Stomach (tissue), 4 donors: ENCODE data around the gene MFAP5.

Experiments used
- EP300 ChIP-seq: sonication (generic); formaldehyde crosslinking; IDR thresholded peaks from one replicate; pipeline ENCODE4 v1.6.1; 2017; ENCODE audit warnings: antibody characterized with exemption
- POLR2A ChIP-seq, 4 donors: fragments of 450-650 bp; IDR thresholded peaks; one replicate each; pipeline ENCODE4 v1.6.1; 2016; ENCODE audit warnings: antibody characterized with exemption in 4 of 4, control low read depth in 2 of 4, mild to moderate bottlenecking in 1 of 4, moderate library complexity in 1 of 4
- TF ChIP-seq, protein P1 (sequence below), 7 experiments: fragments of 450-650 bp in 4 of 7; fragments of 200-600 bp in 3 of 7; sonication (generic) in 3 of 7; IDR thresholded peaks; one replicate each; pipeline ENCODE4 v1.5.1; 2016 to 2019; ENCODE audit warnings: antibody characterized with exemption in 7 of 7, control low read depth in 2 of 7, mild to moderate bottlenecking in 1 of 7

GRCh38 chr12:8681129-8681884, 18.7 kb upstream of the MFAP5 start:
- TF ChIP-seq, protein P1, sequence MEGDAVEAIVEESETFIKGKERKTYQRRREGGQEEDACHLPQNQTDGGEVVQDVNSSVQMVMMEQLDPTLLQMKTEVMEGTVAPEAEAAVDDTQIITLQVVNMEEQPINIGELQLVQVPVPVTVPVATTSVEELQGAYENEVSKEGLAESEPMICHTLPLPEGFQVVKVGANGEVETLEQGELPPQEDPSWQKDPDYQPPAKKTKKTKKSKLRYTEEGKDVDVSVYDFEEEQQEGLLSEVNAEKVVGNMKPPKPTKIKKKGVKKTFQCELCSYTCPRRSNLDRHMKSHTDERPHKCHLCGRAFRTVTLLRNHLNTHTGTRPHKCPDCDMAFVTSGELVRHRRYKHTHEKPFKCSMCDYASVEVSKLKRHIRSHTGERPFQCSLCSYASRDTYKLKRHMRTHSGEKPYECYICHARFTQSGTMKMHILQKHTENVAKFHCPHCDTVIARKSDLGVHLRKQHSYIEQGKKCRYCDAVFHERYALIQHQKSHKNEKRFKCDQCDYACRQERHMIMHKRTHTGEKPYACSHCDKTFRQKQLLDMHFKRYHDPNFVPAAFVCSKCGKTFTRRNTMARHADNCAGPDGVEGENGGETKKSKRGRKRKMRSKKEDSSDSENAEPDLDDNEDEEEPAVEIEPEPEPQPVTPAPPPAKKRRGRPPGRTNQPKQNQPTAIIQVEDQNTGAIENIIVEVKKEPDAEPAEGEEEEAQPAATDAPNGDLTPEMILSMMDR (IDR thresholded peaks at IDR 0.05) = no peak
- TF ChIP-seq POLR2A (IDR thresholded peaks at IDR 0.05) = no peak
- no peak for TF ChIP-seq EP300
